Measurements from ENCODE around the gene PDE7B. TPM values are rescaled to one million over a fixed set of nuclear protein-coding genes. Genes with fewer than 3 reads are reported as not detected.
A peak's percentile ranks its signal among the peaks of the same experiment; 100 is the strongest.

The PDE7B gene
- total and polyA plus RNA-seq, 2 of the 4 experiments (the other 2 are of a cell fraction): 7.8 to 12.4 TPM

DNA sequence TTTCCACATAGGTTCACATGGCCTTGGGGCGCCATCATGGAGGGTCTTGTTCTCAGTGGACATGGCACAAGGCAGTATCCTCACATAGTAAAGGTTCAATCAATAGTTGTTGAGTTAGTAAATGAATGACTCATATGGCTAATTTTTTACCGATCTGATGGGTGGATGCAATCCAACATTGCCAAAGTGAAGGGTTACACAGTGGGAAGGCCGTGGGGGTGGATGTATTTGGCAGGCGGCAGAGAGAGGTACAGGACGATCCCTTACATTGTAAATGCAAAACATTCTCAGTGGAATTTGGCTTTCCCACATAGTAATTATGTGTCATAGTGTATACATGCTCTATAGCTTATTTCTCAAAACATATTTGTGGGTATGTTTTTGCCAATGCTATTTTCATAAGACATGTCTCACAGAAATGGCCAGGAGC lies 21.0 kb upstream of the PDE7B start:
- DNase-seq (peak; percentile 85), ATAC-seq (ENCODE audit: low read depth) (peak; percentile 76)
- Histone ChIP-seq H3K4me3 (ENCODE audit: insufficient read depth, low read depth, low read length) (no peak overlapping the region), H3K36me3 (ENCODE audit: control insufficient read depth, insufficient read depth, low read length) (no peaks in the 10 kb centered on the region), H3K9me1 (ENCODE audit: insufficient read depth, low read length) (0 out of 2 replicates have a peak, but pooled peaks cover 3% of the 10 kb centered on the region), H3K27ac (ENCODE audit: insufficient read depth, low read length) (no peak overlapping the region), H3K4me2 (ENCODE audit: low read depth, low read length) (peak overlapping the region; percentile 5), H2BK5ac (ENCODE audit: low read depth, low read length, poor library complexity, severe bottlenecking) (peak overlapping the region; percentile 52), H3K23ac (ENCODE audit: low read depth, low read length) (no peak overlapping the region), H3K27me3 (ENCODE audit: control insufficient read depth, insufficient read depth, low read length) (no peaks in the 10 kb centered on the region), H4K8ac (ENCODE audit: low read depth in 2 of 2, low read length in 2 of 2) (peak overlapping the region in 1 of 2 experiments; percentile 56; a peak in 1 of 4 replicates), H2AFZ (replicated peaks; ENCODE audit: low read length, poor library complexity) (peak overlapping the region; percentile 6), H4K20me1 (ENCODE audit: insufficient read depth, low read length) (no peaks in the 10 kb centered on the region), H3K79me1 (ENCODE audit: low read depth in 1 of 2, low read length in 2 of 2) (no peaks in the 10 kb centered on the region), H4K91ac (ENCODE audit: insufficient read depth, low read depth, low read length) (no peak overlapping the region; the same call in 1 of the 2 replicates), H2BK15ac (ENCODE audit: low read depth, low read length) (0 out of 3 replicates have a peak overlapping the region, but pooled peaks have one; percentile 22), H3K4ac (ENCODE audit: low read depth, low read length) (peak overlapping the region; percentile 25), H2AK9ac (replicated peaks; ENCODE audit: low read depth, low read length, poor library complexity) (no peak overlapping the region), H4K5ac (ENCODE audit: low read depth, low read length) (no peak overlapping the region), H2BK20ac (ENCODE audit: low read depth, low read length) (peak overlapping the region; percentile 45; the same call in 1 of the 2 replicates), H2BK120ac (ENCODE audit: low read depth, low read length) (peak overlapping the region; percentile 54), H3K9ac (ENCODE audit: low read depth, low read length) (no peak overlapping the region), H3K18ac (ENCODE audit: low read depth, low read length) (peak overlapping the region; percentile 4; the same call in 1 of the 2 replicates), H3K4me1 (ENCODE audit: control insufficient read depth, insufficient read depth, low read length) (peaks cover 6% of the 10 kb centered on the region), H3K56ac (ENCODE audit: extremely low read depth, insufficient read depth, low read length) (no peak overlapping the region), H2AK5ac (ENCODE audit: low read depth, low read length) (peak overlapping the region; percentile 72; the same call in 1 of the 2 replicates), H3K14ac (replicated peaks; ENCODE audit: low read depth, low read length) (peak overlapping the region; percentile 6), H3K9me3 (ENCODE audit: control insufficient read depth, insufficient read depth, low read length) (no peaks in the 10 kb centered on the region)
- ChIA-PET CTCF (no interaction called here), POLR2A (ENCODE audit: unreplicated experiment) (no interaction called here)
- intact Hi-C loops (cut with micrococcal nuclease): no loop called here
- dilution Hi-C loops (cut with HindIII; ENCODE audit: low sequenced_read_pairs, unreplicated experiment): no loop called here
- BruUV-seq (replicated peaks): no TSS peak
- in situ Hi-C loops (cut with MboI; ENCODE audit: low sequenced_read_pairs): loop anchor here (10.0 kb wide), 1 partner anchor 286 kb away; no protein-coding TSS in a partner anchor
- TF ChIP-seq FOS (IDR thresholded peaks at IDR 0.05; ENCODE audit: low read depth, low read length) (peak; percentile 21; the same call in 1 of the 2 replicates), CEBPB (IDR thresholded peaks at IDR 0.05; ENCODE audit: low read depth, low read length) (peak; percentile 37), CHD1 (IDR thresholded peaks at IDR 0.05; ENCODE audit: low read depth, low read length) (no peak)
- TF ChIP-seq, protein P1, sequence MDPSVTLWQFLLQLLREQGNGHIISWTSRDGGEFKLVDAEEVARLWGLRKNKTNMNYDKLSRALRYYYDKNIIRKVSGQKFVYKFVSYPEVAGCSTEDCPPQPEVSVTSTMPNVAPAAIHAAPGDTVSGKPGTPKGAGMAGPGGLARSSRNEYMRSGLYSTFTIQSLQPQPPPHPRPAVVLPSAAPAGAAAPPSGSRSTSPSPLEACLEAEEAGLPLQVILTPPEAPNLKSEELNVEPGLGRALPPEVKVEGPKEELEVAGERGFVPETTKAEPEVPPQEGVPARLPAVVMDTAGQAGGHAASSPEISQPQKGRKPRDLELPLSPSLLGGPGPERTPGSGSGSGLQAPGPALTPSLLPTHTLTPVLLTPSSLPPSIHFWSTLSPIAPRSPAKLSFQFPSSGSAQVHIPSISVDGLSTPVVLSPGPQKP (IDR thresholded peaks at IDR 0.05; ENCODE audit: borderline replicate concordance, low read depth, low read length): no peak
- TF ChIP-seq, protein P2, sequence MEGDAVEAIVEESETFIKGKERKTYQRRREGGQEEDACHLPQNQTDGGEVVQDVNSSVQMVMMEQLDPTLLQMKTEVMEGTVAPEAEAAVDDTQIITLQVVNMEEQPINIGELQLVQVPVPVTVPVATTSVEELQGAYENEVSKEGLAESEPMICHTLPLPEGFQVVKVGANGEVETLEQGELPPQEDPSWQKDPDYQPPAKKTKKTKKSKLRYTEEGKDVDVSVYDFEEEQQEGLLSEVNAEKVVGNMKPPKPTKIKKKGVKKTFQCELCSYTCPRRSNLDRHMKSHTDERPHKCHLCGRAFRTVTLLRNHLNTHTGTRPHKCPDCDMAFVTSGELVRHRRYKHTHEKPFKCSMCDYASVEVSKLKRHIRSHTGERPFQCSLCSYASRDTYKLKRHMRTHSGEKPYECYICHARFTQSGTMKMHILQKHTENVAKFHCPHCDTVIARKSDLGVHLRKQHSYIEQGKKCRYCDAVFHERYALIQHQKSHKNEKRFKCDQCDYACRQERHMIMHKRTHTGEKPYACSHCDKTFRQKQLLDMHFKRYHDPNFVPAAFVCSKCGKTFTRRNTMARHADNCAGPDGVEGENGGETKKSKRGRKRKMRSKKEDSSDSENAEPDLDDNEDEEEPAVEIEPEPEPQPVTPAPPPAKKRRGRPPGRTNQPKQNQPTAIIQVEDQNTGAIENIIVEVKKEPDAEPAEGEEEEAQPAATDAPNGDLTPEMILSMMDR (conservative IDR thresholded peaks at IDR 0.05; ENCODE audit: low read depth, low read length): no peak
- WGBS, 2 experiments (ENCODE audit: extremely low coverage in 2 of 2, insufficient read length in 1 of 2): no CpG with 5 or more reads among the region's 5 CpGs
